ENCODE results near the gene MEF2D.

MEF2D gene

DNA sequence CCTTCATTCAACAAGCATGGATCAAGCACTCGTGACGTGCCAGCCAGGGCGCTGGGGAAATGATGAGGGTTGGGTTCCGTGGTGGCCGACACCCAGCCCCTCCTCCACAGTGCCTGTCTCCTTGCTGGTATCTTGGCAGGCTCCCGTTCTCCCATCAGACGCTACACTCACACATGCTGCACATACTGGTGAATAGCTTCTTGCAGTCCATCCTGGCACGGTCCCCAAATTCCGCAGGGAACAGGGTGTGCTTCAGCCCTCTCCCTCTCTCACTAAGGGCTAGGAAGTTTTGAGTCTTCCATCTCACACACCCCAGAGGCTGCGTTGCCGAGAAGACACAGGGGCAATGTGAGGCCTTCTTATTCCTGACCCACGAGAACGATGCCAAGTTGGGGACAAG, 10.1 kb upstream of the MEF2D start:
- Histone ChIP-seq H4K20me1 (ENCODE audit: control insufficient read depth, insufficient read depth, low read depth, low read length) (no peaks in the 10 kb centered on the region), H3K4me2 (ENCODE audit: low read length) (no peak overlapping the region), H3K9me2 (replicated peaks; ENCODE audit: control insufficient read depth, low read length) (no peaks in the 10 kb centered on the region), H3K9me3 (ENCODE audit: control insufficient read depth, insufficient read depth, low read length) (no peaks in the 10 kb centered on the region), H3F3A (ENCODE audit: control insufficient read depth, insufficient read depth) (peaks cover 4% of the 10 kb centered on the region; the same call in 1 of the 2 replicates), H3K27me3 (ENCODE audit: control insufficient read depth, low read length) (no peaks in the 10 kb centered on the region), H3K4me1 (ENCODE audit: control insufficient read depth, low read length) (peaks cover 33% of the 10 kb centered on the region), H3K27ac (ENCODE audit: low read depth, low read length) (no peak overlapping the region), H3K4me3 (ENCODE audit: low read length) (no peak overlapping the region), H3K79me2 (ENCODE audit: control insufficient read depth, low read length) (peaks cover 7% of the 10 kb centered on the region), H3K36me3 (ENCODE audit: control insufficient read depth, low read length) (no peaks in the 10 kb centered on the region)
- TF ChIP-seq EZH2phosphoT487 (IDR thresholded peaks at IDR 0.05; ENCODE audit: borderline replicate concordance, low read length), result no peak
- TF ChIP-seq, protein P1, sequence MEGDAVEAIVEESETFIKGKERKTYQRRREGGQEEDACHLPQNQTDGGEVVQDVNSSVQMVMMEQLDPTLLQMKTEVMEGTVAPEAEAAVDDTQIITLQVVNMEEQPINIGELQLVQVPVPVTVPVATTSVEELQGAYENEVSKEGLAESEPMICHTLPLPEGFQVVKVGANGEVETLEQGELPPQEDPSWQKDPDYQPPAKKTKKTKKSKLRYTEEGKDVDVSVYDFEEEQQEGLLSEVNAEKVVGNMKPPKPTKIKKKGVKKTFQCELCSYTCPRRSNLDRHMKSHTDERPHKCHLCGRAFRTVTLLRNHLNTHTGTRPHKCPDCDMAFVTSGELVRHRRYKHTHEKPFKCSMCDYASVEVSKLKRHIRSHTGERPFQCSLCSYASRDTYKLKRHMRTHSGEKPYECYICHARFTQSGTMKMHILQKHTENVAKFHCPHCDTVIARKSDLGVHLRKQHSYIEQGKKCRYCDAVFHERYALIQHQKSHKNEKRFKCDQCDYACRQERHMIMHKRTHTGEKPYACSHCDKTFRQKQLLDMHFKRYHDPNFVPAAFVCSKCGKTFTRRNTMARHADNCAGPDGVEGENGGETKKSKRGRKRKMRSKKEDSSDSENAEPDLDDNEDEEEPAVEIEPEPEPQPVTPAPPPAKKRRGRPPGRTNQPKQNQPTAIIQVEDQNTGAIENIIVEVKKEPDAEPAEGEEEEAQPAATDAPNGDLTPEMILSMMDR (IDR thresholded peaks at IDR 0.05; ENCODE audit: low read depth, low read length, poor library complexity, severe bottlenecking), result no peak

DNA sequence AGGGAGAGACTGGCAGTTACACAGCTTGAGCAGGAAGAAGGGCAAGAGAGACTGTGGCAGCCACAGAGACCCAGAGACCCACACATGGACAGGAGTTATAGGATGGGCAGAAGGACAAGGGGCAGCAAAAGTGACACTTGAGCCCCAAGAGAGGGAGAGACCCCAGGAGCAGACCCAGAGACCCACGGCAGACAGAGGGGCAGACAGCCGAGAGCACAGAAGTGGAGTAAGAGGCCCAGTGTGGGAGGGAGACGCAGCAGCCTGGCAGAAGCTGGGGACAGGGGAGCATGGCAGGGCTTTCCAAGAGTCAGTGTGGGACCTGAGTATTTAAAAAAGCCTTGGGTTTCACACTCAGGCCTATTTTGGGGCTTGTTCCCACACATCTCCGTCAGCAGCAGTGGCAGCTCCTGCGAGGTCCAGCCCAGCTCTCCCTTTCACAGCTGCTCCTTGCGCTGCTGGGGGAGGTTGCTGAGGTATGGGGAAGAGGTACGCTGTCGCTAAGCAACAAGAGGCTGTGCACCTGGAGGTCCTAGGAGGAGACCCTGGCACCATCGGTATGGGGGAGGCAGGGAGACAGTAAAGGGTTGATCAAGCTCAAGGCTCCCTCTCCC, 9.0 kb upstream of the MEF2D start:
- no peaks in the 10 kb centered on the region for H3K9me2 ChIP-seq (replicated peaks; ENCODE audit: control insufficient read depth, low read length)
- H3K36me3 ChIP-seq (ENCODE audit: control insufficient read depth, low read length), result no peaks in the 10 kb centered on the region
- H3K4me1 ChIP-seq (ENCODE audit: control insufficient read depth, low read length), result peaks cover 43% of the 10 kb centered on the region
- H3K27me3 ChIP-seq (ENCODE audit: control insufficient read depth, low read length), result no peaks in the 10 kb centered on the region
- peaks cover 7% of the 10 kb centered on the region for H3K79me2 ChIP-seq (ENCODE audit: control insufficient read depth, low read length)
- no peaks in the 10 kb centered on the region for H4K20me1 ChIP-seq (ENCODE audit: control insufficient read depth, insufficient read depth, low read depth, low read length)
- no peaks in the 10 kb centered on the region for H3K9me3 ChIP-seq (ENCODE audit: control insufficient read depth, insufficient read depth, low read length)
- H3K27ac ChIP-seq (ENCODE audit: low read depth, low read length), result no peak overlapping the region
- peaks cover 7% of the 10 kb centered on the region for H3F3A ChIP-seq (ENCODE audit: control insufficient read depth, insufficient read depth)
- H3K4me2 ChIP-seq (ENCODE audit: low read length), result no peak overlapping the region
- TF ChIP-seq EZH2phosphoT487 (IDR thresholded peaks at IDR 0.05; ENCODE audit: borderline replicate concordance, low read length), result no peak
- TF ChIP-seq, protein P1 (IDR thresholded peaks at IDR 0.05; ENCODE audit: low read depth, low read length, poor library complexity, severe bottlenecking), result no peak
- H3K4me3 ChIP-seq (ENCODE audit: low read length), result no peak overlapping the region

DNA sequence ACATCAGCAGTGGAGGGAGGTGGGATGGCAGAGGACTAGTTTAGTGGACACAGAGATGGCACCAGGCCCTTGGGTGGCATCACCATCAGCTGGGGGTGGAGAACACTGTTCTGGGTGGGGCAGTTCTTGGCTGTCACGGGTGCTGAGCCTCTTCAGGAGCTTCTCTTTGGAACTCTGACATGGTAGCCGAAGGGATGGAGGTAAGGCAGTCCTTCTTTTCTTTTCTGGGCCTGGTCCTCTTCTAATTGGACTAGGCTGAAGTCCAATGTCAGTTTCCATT, 8.3 kb upstream of the MEF2D start:
- H3F3A ChIP-seq (ENCODE audit: control insufficient read depth, insufficient read depth), result peaks cover 13% of the 10 kb centered on the region
- H3K27ac ChIP-seq (ENCODE audit: low read depth, low read length), result no peak overlapping the region
- H3K4me1 ChIP-seq (ENCODE audit: control insufficient read depth, low read length), result peaks cover 49% of the 10 kb centered on the region
- H3K4me3 ChIP-seq (ENCODE audit: low read length), result no peak overlapping the region
- TF ChIP-seq EZH2phosphoT487 (IDR thresholded peaks at IDR 0.05; ENCODE audit: borderline replicate concordance, low read length), result no peak
- TF ChIP-seq, protein P1 (IDR thresholded peaks at IDR 0.05; ENCODE audit: low read depth, low read length, poor library complexity, severe bottlenecking), result no peak
- no peaks in the 10 kb centered on the region for H3K9me2 ChIP-seq (replicated peaks; ENCODE audit: control insufficient read depth, low read length)
- no peaks in the 10 kb centered on the region for H3K36me3 ChIP-seq (ENCODE audit: control insufficient read depth, low read length)
- no peaks in the 10 kb centered on the region for H3K27me3 ChIP-seq (ENCODE audit: control insufficient read depth, low read length)
- no peaks in the 10 kb centered on the region for H4K20me1 ChIP-seq (ENCODE audit: control insufficient read depth, insufficient read depth, low read depth, low read length)
- H3K79me2 ChIP-seq (ENCODE audit: control insufficient read depth, low read length), result peaks cover 7% of the 10 kb centered on the region
- peak overlapping the region; percentile 82; the same call in 1 of the 2 replicates for H3K4me2 ChIP-seq (ENCODE audit: low read length)
- no peaks in the 10 kb centered on the region for H3K9me3 ChIP-seq (ENCODE audit: control insufficient read depth, insufficient read depth, low read length)

All from DOHH2 (cell line).